ENCODE data around the gene CERS4. TPM values are rescaled to one million over a fixed set of nuclear protein-coding genes. Genes with fewer than 3 reads are reported as not detected.

The CERS4 gene
- total and polyA plus RNA-seq, 10 of the 15 experiments (the other 5 are each of a cell fraction or from before 2014, with no cell fraction given) = 0.34 to 62.1 (median 20.7) TPM

DNA sequence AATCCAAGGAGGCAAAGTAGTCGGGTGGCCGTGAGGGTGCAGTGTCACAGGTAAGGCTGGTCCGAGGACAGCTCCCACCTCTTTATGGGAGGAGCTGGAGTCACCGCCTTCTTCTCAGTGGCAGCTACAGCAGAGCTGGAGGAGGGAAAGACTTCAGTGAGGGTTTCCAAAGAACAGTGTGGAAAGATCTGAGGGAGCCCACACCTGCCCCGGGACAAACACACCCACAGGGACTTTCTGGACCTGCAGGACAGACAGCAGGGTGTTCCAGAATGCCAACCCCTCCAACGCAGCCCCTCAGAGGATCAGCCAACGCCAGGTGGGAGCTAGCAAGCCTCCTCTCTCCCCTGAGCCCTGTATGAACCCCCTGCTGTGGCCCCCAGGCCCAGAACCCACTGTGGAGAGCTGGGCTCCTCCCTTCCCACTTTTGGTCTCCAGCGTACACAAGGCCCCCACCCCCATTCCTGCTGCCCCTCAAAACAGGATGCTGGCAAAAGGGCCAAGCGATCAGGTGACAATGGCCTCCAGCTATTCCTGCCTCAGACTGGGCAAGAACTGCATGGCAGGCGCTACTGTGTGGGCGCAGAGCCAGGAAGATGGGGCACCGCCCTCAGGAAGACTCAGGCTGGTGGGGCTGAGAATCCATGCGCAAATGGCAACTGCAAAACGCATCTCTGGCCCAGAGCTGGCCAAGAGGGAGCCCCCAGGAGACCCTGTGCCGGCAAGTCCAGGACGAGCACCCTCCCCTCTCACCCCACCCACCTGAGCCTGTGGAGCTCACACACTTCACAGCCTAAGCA is 102.5 kb downstream of the CERS4 start:
- no TSS peak for BruUV-seq (replicated peaks)
- ATAC-seq (no peak), FAIRE-seq (no peak), DNase-seq (ENCODE audit: low read depth, low spot score) (no peak)
- Histone ChIP-seq H2AFZ (ENCODE audit: control insufficient read depth, low read depth, low read length) (no peak overlapping the region), H3K27ac (ENCODE audit: control insufficient read depth, insufficient read depth) (no peak overlapping the region), H4K20me1 (ENCODE audit: control insufficient read depth, insufficient read depth) (no peaks in the 10 kb centered on the region), H3K36me3 (ENCODE audit: control insufficient read depth in 2 of 2, insufficient read depth in 2 of 2, low read length in 1 of 2) (peaks cover 7 to 9% of the 10 kb centered on the region in 2 experiments; a peak in 3 of 4 replicates), H3K4me3 (no peak overlapping the region), H3K9ac (ENCODE audit: control insufficient read depth, insufficient read depth, low read length) (no peak overlapping the region), H3K9me3 (replicated peaks; ENCODE audit: control insufficient read depth, insufficient read depth, low read length) (no peaks in the 10 kb centered on the region), H3K4me2 (ENCODE audit: control insufficient read depth, insufficient read depth) (no peak overlapping the region), H3K79me2 (ENCODE audit: control insufficient read depth, insufficient read depth, low read length) (peaks cover 15% of the 10 kb centered on the region), H3K27me3 (replicated peaks in 1 of 2; ENCODE audit: control insufficient read depth in 2 of 2, insufficient read depth in 2 of 2, low read length in 1 of 2) (no peaks in the 10 kb centered on the region), H3K4me1 (ENCODE audit: control insufficient read depth, insufficient read depth, low read length) (peaks cover 11% of the 10 kb centered on the region)
- RAD21 ChIA-PET (ENCODE audit: unreplicated experiment) = no interaction called here
- CTCF ChIA-PET = interaction anchor here (1.1 kb wide), 1 partner anchor 8 kb away, joined by 8 read pairs; no protein-coding TSS in a partner anchor
- 93% methylated on average over 16 of the region's 16 CpGs for WGBS (ENCODE audit: insufficient coverage, insufficient replicate concordance, low lambda C conversion rate, missing lambda C conversion rate)
- intact Hi-C loops (cut with micrococcal nuclease; ENCODE audit: unreplicated experiment) = no loop called here
- POLR2A ChIA-PET = interaction anchor here (0.6 to 1.3 kb wide), 3 partner anchors 8 to 21 kb away, joined by 3 read pairs; partner anchors contain the start of genes NDUFA7 and RPS28
- in situ Hi-C loops (cut with MboI) = no loop called here
- SMC1A ChIA-PET (ENCODE audit: uncharacterized antibody, unreplicated experiment) = no interaction called here
- TF ChIP-seq SKIL (IDR thresholded peaks at IDR 0.05; ENCODE audit: low read depth, poor library complexity, severe bottlenecking) = no peak
- TF ChIP-seq, protein P1, sequence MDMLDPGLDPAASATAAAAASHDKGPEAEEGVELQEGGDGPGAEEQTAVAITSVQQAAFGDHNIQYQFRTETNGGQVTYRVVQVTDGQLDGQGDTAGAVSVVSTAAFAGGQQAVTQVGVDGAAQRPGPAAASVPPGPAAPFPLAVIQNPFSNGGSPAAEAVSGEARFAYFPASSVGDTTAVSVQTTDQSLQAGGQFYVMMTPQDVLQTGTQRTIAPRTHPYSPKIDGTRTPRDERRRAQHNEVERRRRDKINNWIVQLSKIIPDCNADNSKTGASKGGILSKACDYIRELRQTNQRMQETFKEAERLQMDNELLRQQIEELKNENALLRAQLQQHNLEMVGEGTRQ (IDR thresholded peaks at IDR 0.05; ENCODE audit: borderline replicate concordance, low read depth, low read length) = no peak
- no peak for TF ChIP-seq POLR2AphosphoS2 (IDR thresholded peaks at IDR 0.05; ENCODE audit: low read depth, low read length)
- TF ChIP-seq TCF3 (IDR thresholded peaks at IDR 0.05; ENCODE audit: borderline replicate concordance, insufficient read depth, low read depth, low read length) = no peak
- TF ChIP-seq EGR1 (IDR thresholded peaks at IDR 0.05; ENCODE audit: borderline replicate concordance in 1 of 2, low read depth in 2 of 2, low read length in 2 of 2) = no peak
- no peak for TF ChIP-seq SMAD5 (IDR thresholded peaks at IDR 0.05; ENCODE audit: low read depth)
- no peak for TF ChIP-seq SUPT20H (IDR thresholded peaks at IDR 0.05; ENCODE audit: borderline replicate concordance, control insufficient read depth, low read depth, low read length)
- TF ChIP-seq RB1 (IDR thresholded peaks at IDR 0.05; ENCODE audit: borderline replicate concordance) = no peak
- TF ChIP-seq, protein P2, sequence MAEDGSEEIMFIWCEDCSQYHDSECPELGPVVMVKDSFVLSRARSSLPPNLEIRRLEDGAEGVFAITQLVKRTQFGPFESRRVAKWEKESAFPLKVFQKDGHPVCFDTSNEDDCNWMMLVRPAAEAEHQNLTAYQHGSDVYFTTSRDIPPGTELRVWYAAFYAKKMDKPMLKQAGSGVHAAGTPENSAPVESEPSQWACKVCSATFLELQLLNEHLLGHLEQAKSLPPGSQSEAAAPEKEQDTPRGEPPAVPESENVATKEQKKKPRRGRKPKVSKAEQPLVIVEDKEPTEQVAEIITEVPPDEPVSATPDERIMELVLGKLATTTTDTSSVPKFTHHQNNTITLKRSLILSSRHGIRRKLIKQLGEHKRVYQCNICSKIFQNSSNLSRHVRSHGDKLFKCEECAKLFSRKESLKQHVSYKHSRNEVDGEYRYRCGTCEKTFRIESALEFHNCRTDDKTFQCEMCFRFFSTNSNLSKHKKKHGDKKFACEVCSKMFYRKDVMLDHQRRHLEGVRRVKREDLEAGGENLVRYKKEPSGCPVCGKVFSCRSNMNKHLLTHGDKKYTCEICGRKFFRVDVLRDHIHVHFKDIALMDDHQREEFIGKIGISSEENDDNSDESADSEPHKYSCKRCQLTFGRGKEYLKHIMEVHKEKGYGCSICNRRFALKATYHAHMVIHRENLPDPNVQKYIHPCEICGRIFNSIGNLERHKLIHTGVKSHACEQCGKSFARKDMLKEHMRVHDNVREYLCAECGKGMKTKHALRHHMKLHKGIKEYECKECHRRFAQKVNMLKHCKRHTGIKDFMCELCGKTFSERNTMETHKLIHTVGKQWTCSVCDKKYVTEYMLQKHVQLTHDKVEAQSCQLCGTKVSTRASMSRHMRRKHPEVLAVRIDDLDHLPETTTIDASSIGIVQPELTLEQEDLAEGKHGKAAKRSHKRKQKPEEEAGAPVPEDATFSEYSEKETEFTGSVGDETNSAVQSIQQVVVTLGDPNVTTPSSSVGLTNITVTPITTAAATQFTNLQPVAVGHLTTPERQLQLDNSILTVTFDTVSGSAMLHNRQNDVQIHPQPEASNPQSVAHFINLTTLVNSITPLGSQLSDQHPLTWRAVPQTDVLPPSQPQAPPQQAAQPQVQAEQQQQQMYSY (CRISPR knock-in tag; IDR thresholded peaks at IDR 0.05) = no peak
- TF ChIP-seq ZSCAN29 (IDR thresholded peaks at IDR 0.05) = no peak
- no peak for TF ChIP-seq RELA (IDR thresholded peaks at IDR 0.05; ENCODE audit: borderline replicate concordance, partially characterized antibody)
- TF ChIP-seq SMAD1 (IDR thresholded peaks at IDR 0.05; ENCODE audit: low read depth, partially characterized antibody) = no peak
- no peak for TF ChIP-seq IRF5 (IDR thresholded peaks at IDR 0.05; ENCODE audit: borderline replicate concordance)
- no peak for TF ChIP-seq ASH2L (IDR thresholded peaks at IDR 0.05; ENCODE audit: borderline replicate concordance, low read depth)
